H1 (cell line): ENCODE measurements around the gene IL16. TPM values are rescaled to one million over a fixed set of nuclear protein-coding genes. Genes with fewer than 3 reads are reported as not detected.

Experiments
- CTCF ChIA-PET: fragments of 300-600 bp; sonication (Branson Sonifier 250); formaldehyde crosslinking; loops from one replicate; lab custom pipeline; 2021; ENCODE audit not compliant: partially characterized antibody; lab: Charles Lee
- POLR2A ChIA-PET: fragments of 300-600 bp; sonication (Branson Sonifier 250); formaldehyde crosslinking; loops from one replicate; lab custom pipeline; 2021; ENCODE audit warnings: inconsistent platforms; ENCODE audit not compliant: partially characterized antibody; lab: Charles Lee
- DNase-seq, 2 experiments: peaks; one replicate each; pipeline versions ENCODE4 v3.0.0 to v3.0.0-alpha.2; 2010 to 2022; ENCODE audit warnings: low spot score in 2 of 2, low read depth in 1 of 2, mixed read lengths in 1 of 2
- FAIRE-seq: peaks from 2 replicates; lab custom pipeline; 2011; peaks lifted over from hg19 to GRCh38; lab: Jason Lieb, UNC
- H2AFZ ChIP-seq: 2 replicates; pipeline ENCODE4 v1.8.1; 2012; ENCODE audit warnings: low read length, inconsistent platforms
- H2AK5ac ChIP-seq: 2 replicates; pipeline ENCODE4 v1.6.1; 2013; ENCODE audit warnings: low read depth, low read length
- H2BK120ac ChIP-seq: replicated peaks from 2 replicates; pipeline ENCODE3; 2013; ENCODE audit warnings: low read depth, low read length, inconsistent platforms
- H2BK12ac ChIP-seq: 2 replicates; pipeline ENCODE4 v1.6.1; 2013; ENCODE audit warnings: low read depth, low read length
- H2BK15ac ChIP-seq: 2 replicates; pipeline ENCODE4 v1.6.1; 2013; ENCODE audit warnings: low read length
- H2BK20ac ChIP-seq: 2 replicates; pipeline ENCODE4 v1.6.1; 2013; ENCODE audit warnings: low read length
- H2BK5ac ChIP-seq: 2 replicates; pipeline ENCODE4 v1.6.1; 2013; ENCODE audit warnings: low read depth, low read length
- H3K14ac ChIP-seq: 2 replicates; pipeline ENCODE4 v1.6.1; 2013; ENCODE audit warnings: inconsistent platforms; ENCODE audit not compliant: insufficient read length
- H3K18ac ChIP-seq: 2 replicates; pipeline ENCODE4 v1.6.1; 2013; ENCODE audit warnings: low read length; ENCODE audit errors: extremely low read depth
- H3K23ac ChIP-seq: 2 replicates; pipeline ENCODE4 v1.6.1; 2013; ENCODE audit warnings: inconsistent platforms; ENCODE audit not compliant: insufficient read length
- H3K23me2 ChIP-seq: 2 replicates; pipeline ENCODE4 v1.6.1; 2013; ENCODE audit warnings: low read depth, low read length
- H3K27ac ChIP-seq: 2 replicates; pipeline ENCODE4 v1.6.1; 2011; ENCODE audit warnings: low read depth, low read length, inconsistent platforms
- H3K27me3 ChIP-seq, 4 experiments: replicated peaks in 1 of 4; 1 replicate in 1 of 4; 2 replicates in 3 of 4; pipeline versions ENCODE4 v1.6.1 to v1.8.1; 2011 to 2013; ENCODE audit warnings: low read length in 3 of 4, mild to moderate bottlenecking in 3 of 4, inconsistent platforms in 2 of 4, mixed read lengths in 2 of 4, moderate library complexity in 1 of 4; ENCODE audit not compliant: control insufficient read depth in 3 of 4, insufficient read depth in 3 of 4; ENCODE audit errors: extremely low read depth in 1 of 4
- H3K36me3 ChIP-seq, 4 experiments: 2 replicates each; pipeline versions ENCODE4 v1.6.1 to v1.8.1; 2011 to 2013; ENCODE audit warnings: mild to moderate bottlenecking in 4 of 4, low read length in 3 of 4, moderate library complexity in 2 of 4, control low read depth in 1 of 4, inconsistent platforms in 1 of 4; ENCODE audit not compliant: insufficient read depth in 4 of 4, control insufficient read depth in 2 of 4
- H3K4ac ChIP-seq: replicated peaks from 2 replicates; pipeline ENCODE3; 2013; ENCODE audit warnings: low read length, low read depth, mixed read lengths, inconsistent platforms; ENCODE audit not compliant: insufficient read length
- H3K4me1 ChIP-seq, 4 experiments: replicated peaks in 1 of 4; 1 replicate in 1 of 4; 2 replicates in 3 of 4; pipeline versions ENCODE4 v1.6.1 to v1.8.1; 2011 to 2013; ENCODE audit warnings: low read length in 3 of 4, inconsistent platforms in 2 of 4, mixed read lengths in 1 of 4; ENCODE audit not compliant: insufficient read depth in 4 of 4, control insufficient read depth in 3 of 4
- H3K4me2 ChIP-seq, 2 experiments: 2 replicates each; pipeline versions ENCODE4 v1.6.1 to v1.8.1; 2011 to 2013; ENCODE audit warnings: low read depth in 2 of 2, low read length in 2 of 2, control low read depth in 1 of 2, inconsistent platforms in 1 of 2, mild to moderate bottlenecking in 1 of 2; ENCODE audit not compliant: insufficient read depth in 1 of 2
- H3K4me3 ChIP-seq, 4 experiments: fragments of 200-600, 300-600 bp in 1 of 4; sonication (generic), shearing (Covaris generic), sonication (Bioruptor Twin) in 1 of 4; 2 replicates each; pipeline versions ENCODE4 v1.5.1 to v1.8.1; 2011 to 2016; ENCODE audit warnings: low read length in 4 of 4, low read depth in 3 of 4, control low read depth in 2 of 4, inconsistent platforms in 2 of 4, mild to moderate bottlenecking in 2 of 4, mixed read lengths in 1 of 4, moderate library complexity in 1 of 4; ENCODE audit not compliant: insufficient read depth in 2 of 4; ENCODE audit errors: extremely low read depth in 1 of 4
- H3K56ac ChIP-seq: replicated peaks from 2 replicates; pipeline ENCODE3; 2013; ENCODE audit warnings: low read depth, mild to moderate bottlenecking, mixed read lengths, low read length, inconsistent platforms; ENCODE audit not compliant: insufficient read length
- H3K79me1 ChIP-seq: 2 replicates; pipeline ENCODE4 v1.6.1; 2013; ENCODE audit warnings: low read depth, low read length, control low read depth
- H3K79me2 ChIP-seq, 2 experiments: 2 replicates each; pipeline versions ENCODE4 v1.6.1 to v1.8.1; 2012 to 2013; ENCODE audit warnings: low read length in 2 of 2, mild to moderate bottlenecking in 2 of 2, inconsistent platforms in 1 of 2; ENCODE audit not compliant: insufficient read depth in 2 of 2, control insufficient read depth in 1 of 2
- H3K9ac ChIP-seq, 4 experiments: replicated peaks in 1 of 4; 1 replicate in 1 of 4; 2 replicates in 3 of 4; pipeline versions ENCODE4 v1.6.1 to v1.8.1; 2011 to 2013; ENCODE audit warnings: low read depth in 3 of 4, low read length in 3 of 4, control low read depth in 2 of 4, mild to moderate bottlenecking in 2 of 4, moderate library complexity in 2 of 4, inconsistent platforms in 1 of 4; ENCODE audit errors: extremely low read depth in 1 of 4
- H3K9me3 ChIP-seq, 2 experiments: 2 replicates each; pipeline versions ENCODE4 v1.6.1 to v1.8.1; 2012 to 2013; ENCODE audit warnings: mild to moderate bottlenecking in 2 of 2, moderate library complexity in 2 of 2, control low read depth in 1 of 2, inconsistent platforms in 1 of 2, low read depth in 1 of 2, low read length in 1 of 2, mixed read lengths in 1 of 2; ENCODE audit not compliant: insufficient read depth in 2 of 2
- H4K20me1 ChIP-seq, 2 experiments: replicated peaks in 1 of 2; 2 replicates each; pipeline versions ENCODE3 to v1.8.1; 2011 to 2013; ENCODE audit warnings: inconsistent platforms in 2 of 2, low read length in 2 of 2, mild to moderate bottlenecking in 1 of 2; ENCODE audit not compliant: insufficient read depth in 2 of 2, control insufficient read depth in 1 of 2
- H4K5ac ChIP-seq: 2 replicates; pipeline ENCODE4 v1.6.1; 2013; ENCODE audit warnings: low read length, low read depth, mixed read lengths, inconsistent platforms; ENCODE audit not compliant: insufficient read length
- H4K8ac ChIP-seq: 2 replicates; pipeline ENCODE4 v1.8.0; 2013; ENCODE audit warnings: mild to moderate bottlenecking, moderate library complexity, low read length, inconsistent platforms; ENCODE audit not compliant: insufficient read depth; ENCODE audit errors: extremely low read depth
- H4K91ac ChIP-seq: replicated peaks from 2 replicates; pipeline ENCODE3; 2013; ENCODE audit warnings: low read length, mixed read lengths, inconsistent platforms; ENCODE audit not compliant: insufficient read length
- ATF2 ChIP-seq: IDR thresholded peaks from 2 replicates; pipeline ENCODE4 v1.6.1; 2012; ENCODE audit warnings: low read length, inconsistent platforms
- CBX8 ChIP-seq: fragments of 300-800, 300-1000 bp; sonication (generic); IDR thresholded peaks from 2 replicates; pipeline ENCODE4 v1.7.1; 2016; ENCODE audit warnings: low read depth, low read length, borderline replicate concordance
- E2F6 ChIP-seq: IDR thresholded peaks from 2 replicates; pipeline ENCODE4 v1.6.1; 2012; ENCODE audit warnings: inconsistent platforms
- FOSL1 ChIP-seq: IDR thresholded peaks from 2 replicates; pipeline ENCODE4 v1.6.1; 2011; ENCODE audit warnings: mild to moderate bottlenecking, low read depth, low read length, moderate library complexity; ENCODE audit not compliant: insufficient read depth
- GABPA ChIP-seq: IDR thresholded peaks from 2 replicates; pipeline ENCODE4 v1.6.1; 2011; ENCODE audit warnings: mild to moderate bottlenecking, low read length, moderate library complexity, borderline replicate concordance; ENCODE audit not compliant: insufficient read depth
- NANOG ChIP-seq: IDR thresholded peaks from 2 replicates; pipeline ENCODE4 v1.6.1; 2011; ENCODE audit warnings: low read length, low read depth, mild to moderate bottlenecking, inconsistent platforms; ENCODE audit not compliant: insufficient read depth, poor library complexity, severe bottlenecking
- NRF1 ChIP-seq: IDR thresholded peaks from 2 replicates; pipeline ENCODE4 v1.6.1; 2011; ENCODE audit warnings: mild to moderate bottlenecking, low read depth, low read length, improper control_type of control experiment
- SP1 ChIP-seq: IDR thresholded peaks from 2 replicates; pipeline ENCODE4 v1.6.1; 2011; ENCODE audit warnings: low read depth, low read length
- WGBS, 2 experiments: shearing (Covaris generic) in 1 of 2; methylation state at CpG; one replicate each; pipeline versions ENCODE4 v1.1.6 to v1.1.7; 2013 to 2015; ENCODE audit warnings: low lambda C conversion rate in 2 of 2, mixed read lengths in 2 of 2, inconsistent platforms in 1 of 2, low coverage in 1 of 2, missing lambda C conversion rate in 1 of 2; ENCODE audit not compliant: insufficient replicate concordance in 2 of 2, insufficient coverage in 1 of 2, insufficient read length in 1 of 2; ENCODE audit errors: extremely low coverage in 1 of 2, missing lambda C conversion rate in 1 of 2; 5-methylcytosine and 5-hydroxymethylcytosine counted together
- polyA plus RNA-seq, 7 experiments: library from polyadenylated mRNA; depleted of rRNA in 3 of 7; stranded (reverse) in 5 of 7; unstranded in 2 of 7; fragments of >200 nt in 5 of 7; fragments of 200-250 nt in 2 of 7; gene quantifications; 1 replicate in 5 of 7; 2 replicates in 1 of 7; 4 replicates in 1 of 7; pipeline versions ENCODE4 v1.2.1 to v1.2.3, GENCODE V29; 2011 to 2013; ENCODE audit warnings: missing spikeins in 2 of 7, mixed read lengths in 2 of 7
- total RNA-seq: library from RNA; stranded (reverse); fragmentation: NEBNext Ultra II Directional; extraction: Animal tissue kit (Norgen Biotek cat#: 25700); gene quantifications from 2 replicates; pipeline ENCODE4 v1.2.1, GENCODE V29; 2021
- TF ChIP-seq, protein P1 (sequence below): IDR thresholded peaks from 2 replicates; pipeline ENCODE4 v1.6.1; 2011; ENCODE audit warnings: low read depth, mild to moderate bottlenecking, low read length; ENCODE audit not compliant: insufficient read depth
- TF ChIP-seq, protein P2 (sequence below): IDR thresholded peaks from 2 replicates; pipeline ENCODE4 v1.6.1; 2012; ENCODE audit warnings: inconsistent platforms

Gene IL16
- total and polyA plus RNA-seq, 2 of the 8 experiments (the other 6 are each of a cell fraction or from before 2014, with no cell fraction given) = 0.03 to 0.09 TPM

DNA sequence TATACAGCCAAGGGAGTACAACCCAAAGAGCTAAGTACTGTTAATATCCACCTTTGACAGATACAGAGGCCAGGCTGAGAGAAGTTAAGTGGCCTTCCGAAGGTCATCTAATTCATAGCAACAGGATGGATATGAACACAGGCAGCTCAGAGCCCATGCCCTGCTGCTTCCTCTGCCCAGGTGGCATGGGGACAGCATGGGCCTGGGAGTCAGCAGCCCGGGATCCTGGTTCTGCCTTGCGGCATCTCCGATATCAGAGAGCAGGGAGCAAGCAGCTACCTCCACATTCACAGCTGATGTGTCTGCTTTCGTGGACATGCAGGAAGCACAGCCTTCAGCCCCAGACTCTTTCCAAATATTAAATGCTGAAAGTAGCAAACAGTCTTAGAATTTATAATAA is 71.7 kb downstream of the IL16 start:
- H3K27ac ChIP-seq = no peak overlapping the region
- H2BK5ac ChIP-seq = no peak overlapping the region
- H2AK5ac ChIP-seq = no peak overlapping the region
- ChIA-PET POLR2A (no interaction called here), CTCF (interaction anchor here (0.6 to 9.8 kb wide), 13 partner anchors 14 to 291 kb away, joined by 3 to 262 read pairs (median 10); partner anchors contain the start of gene IL16)
- H3K9ac ChIP-seq = no peak overlapping the region
- no peak overlapping the region for H4K5ac ChIP-seq
- H3K27me3 ChIP-seq = peaks cover 0 to 2% (median 0%) of the 10 kb centered on the region in 4 experiments; a peak in 2 of 7 replicates
- no peak overlapping the region for H2AFZ ChIP-seq
- no peak overlapping the region for H3K56ac ChIP-seq
- no peak overlapping the region for H3K14ac ChIP-seq
- H2BK20ac ChIP-seq = no peak overlapping the region
- H3K9me3 ChIP-seq = no peaks in the 10 kb centered on the region
- no peaks in the 10 kb centered on the region for H3K36me3 ChIP-seq
- no peak overlapping the region for H4K91ac ChIP-seq
- no peaks in the 10 kb centered on the region for H3K79me1 ChIP-seq
- H3K4me3 ChIP-seq = no peak overlapping the region
- no peak for DNase-seq
- no peak overlapping the region for H2BK15ac ChIP-seq
- H3K4ac ChIP-seq = no peak overlapping the region
- no peaks in the 10 kb centered on the region for H3K23me2 ChIP-seq
- H2BK12ac ChIP-seq = no peak overlapping the region
- no peak overlapping the region for H3K4me2 ChIP-seq
- no peak overlapping the region for H2BK120ac ChIP-seq
- FAIRE-seq = no peak
- peaks cover 0 to 5% (median 1%) of the 10 kb centered on the region in 4 experiments; a peak in 2 of 7 replicates for H3K4me1 ChIP-seq
- no peaks in the 10 kb centered on the region for H3K79me2 ChIP-seq
- H3K18ac ChIP-seq = no peak overlapping the region
- H4K8ac ChIP-seq = no peak overlapping the region
- 91% methylated on average over 5 of the region's 5 CpGs; no CpG with 5 or more reads in 1 of the 2 experiments for WGBS, 2 experiments
- no peak overlapping the region for H3K23ac ChIP-seq
- no peaks in the 10 kb centered on the region for H4K20me1 ChIP-seq
- TF ChIP-seq, protein P1, sequence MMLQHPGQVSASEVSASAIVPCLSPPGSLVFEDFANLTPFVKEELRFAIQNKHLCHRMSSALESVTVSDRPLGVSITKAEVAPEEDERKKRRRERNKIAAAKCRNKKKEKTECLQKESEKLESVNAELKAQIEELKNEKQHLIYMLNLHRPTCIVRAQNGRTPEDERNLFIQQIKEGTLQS = no peak
- TF ChIP-seq NANOG (no peak), SP1 (no peak), NRF1 (no peak), CBX8 (no peak), E2F6 (no peak), ATF2 (no peak), GABPA (no peak), FOSL1 (no peak)
- TF ChIP-seq, protein P2, sequence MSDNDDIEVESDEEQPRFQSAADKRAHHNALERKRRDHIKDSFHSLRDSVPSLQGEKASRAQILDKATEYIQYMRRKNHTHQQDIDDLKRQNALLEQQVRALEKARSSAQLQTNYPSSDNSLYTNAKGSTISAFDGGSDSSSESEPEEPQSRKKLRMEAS = no peak
